K562 (cell line): ENCODE data around the gene DNM1. TPM values are rescaled to one million over a fixed set of nuclear protein-coding genes. Genes with fewer than 3 reads are reported as not detected.

Source experiments
- EZH2 ChIP-seq: IDR thresholded peaks from 2 replicates; pipeline ENCODE4 v1.6.1; 2012; ENCODE audit warnings: low read depth, mild to moderate bottlenecking, inconsistent platforms, low read length, borderline replicate concordance
- GATAD2A ChIP-seq: fragments of 450-650 bp; IDR thresholded peaks from 2 replicates; pipeline ENCODE4 v1.6.1; 2017
- HDAC6 ChIP-seq: IDR thresholded peaks from 2 replicates; pipeline ENCODE4 v1.6.1; 2012; ENCODE audit warnings: low read depth, mild to moderate bottlenecking, control low read depth, inconsistent platforms, low read length, moderate library complexity
- NEUROD1 ChIP-seq: fragments of 150-350 bp; IDR thresholded peaks from 2 replicates; pipeline ENCODE4 v1.6.1; 2014; ENCODE audit warnings: borderline replicate concordance, low read length, low read depth; ENCODE audit not compliant: partially characterized antibody
- NR3C1 ChIP-seq: sonication (generic); formaldehyde crosslinking; IDR thresholded peaks from 2 replicates; pipeline ENCODE4 v1.8.1; 2022; ENCODE audit warnings: missing genetic modification reagents
- RBM22 ChIP-seq: fragments of 200-400 bp; formaldehyde crosslinking; IDR thresholded peaks from 2 replicates; pipeline ENCODE4 v1.6.1; 2018; ENCODE audit warnings: low read length, low read depth; ENCODE audit not compliant: poor library complexity, severe bottlenecking
- SIX5 ChIP-seq, 2 experiments: IDR thresholded peaks; 2 replicates each; pipeline ENCODE4 v1.6.1; 2011; ENCODE audit warnings: low read length in 2 of 2, borderline replicate concordance in 1 of 2, low read depth in 1 of 2, mild to moderate bottlenecking in 1 of 2, moderate library complexity in 1 of 2; ENCODE audit not compliant: insufficient read depth in 1 of 2
- TAF1 ChIP-seq: IDR thresholded peaks from 2 replicates; pipeline ENCODE4 v1.6.1; 2011; ENCODE audit warnings: mild to moderate bottlenecking, low read length, moderate library complexity; ENCODE audit not compliant: insufficient read depth, control insufficient read depth, severe bottlenecking; ENCODE audit errors: extremely low read depth
- TEAD2 ChIP-seq: fragments of 450-650 bp; IDR thresholded peaks from 2 replicates; pipeline ENCODE4 v1.6.1; 2016; ENCODE audit warnings: missing genetic modification characterization, control low read depth, missing compliant biosample characterization
- UBTF ChIP-seq, 2 experiments: IDR thresholded peaks; 2 replicates each; pipeline ENCODE4 v1.6.1; 2012; ENCODE audit warnings: improper control_type of control experiment in 2 of 2, low read depth in 2 of 2, low read length in 2 of 2, borderline replicate concordance in 1 of 2
- ZNF224 ChIP-seq: sonication (generic); formaldehyde crosslinking; IDR thresholded peaks from 2 replicates; pipeline ENCODE4 v1.8.0; 2022; ENCODE audit warnings: mild to moderate bottlenecking, missing genetic modification reagents
- polyA plus RNA-seq, 8 experiments: library from polyadenylated mRNA; depleted of rRNA in 4 of 8; stranded (reverse) in 5 of 8; unstranded in 3 of 8; fragments of >200 nt; fragmentation: Nextera tagmentation in 2 of 8; fragmentation: Illumina TruSeq in 1 of 8; extraction: Ambion mirVana in 2 of 8; extraction: Trizol in 1 of 8; gene quantifications; 2 replicates each; pipeline versions ENCODE4 v1.2.1 to v1.2.3, GENCODE V29; 2011 to 2014; ENCODE audit warnings: inconsistent platforms in 1 of 8, missing spikeins in 1 of 8
- total RNA-seq, 7 experiments: library from RNA; depleted of rRNA in 6 of 7; stranded (reverse); fragments of >200 nt in 6 of 7; fragmentation: Illumina TruSeq in 2 of 7; extraction: Trizol in 2 of 7; gene quantifications; 2 replicates each; pipeline versions ENCODE4 v1.2.1 to v1.2.3, GENCODE V29; 2011 to 2021; ENCODE audit warnings: low replicate concordance in 1 of 7
- TF ChIP-seq, protein P1 (sequence below): sonication (generic); formaldehyde crosslinking; IDR thresholded peaks from 2 replicates; pipeline ENCODE4 v1.8.0; 2023; ENCODE audit warnings: missing genetic modification reagents, mild to moderate bottlenecking, borderline replicate concordance
- TF ChIP-seq, protein P2 (sequence below): sonication (generic); formaldehyde crosslinking; IDR thresholded peaks from 2 replicates; pipeline ENCODE4 v1.8.0; 2022; ENCODE audit warnings: mild to moderate bottlenecking, missing genetic modification reagents

Gene DNM1
- total and polyA plus RNA-seq, 9 of the 15 experiments (the other 6 are each of a cell fraction or from before 2014, with no cell fraction given), result 0.39 to 23.1 (median 9.1) TPM

GRCh38 chr9:128191406-128192046 lies 11.7 kb upstream of the DNM1 start, which contains the start of gene CIZ1 (continued):
- TF ChIP-seq TEAD2 (tag) (no peak), EZH2 (no peak), HDAC6 (no peak), GATAD2A (no peak), ZNF224 (CRISPR knock-in tag) (no peak), NR3C1 (CRISPR knock-in tag) (no peak), RBM22 (peak; percentile 94), SIX5 (IDR thresholded peaks at IDR 0.05; ENCODE audit: borderline replicate concordance in 1 of 2, insufficient read depth in 1 of 2, low read depth in 1 of 2, low read length in 2 of 2) (peak; percentile 28 to 34; a peak in 2 of 4 replicates), UBTF (IDR thresholded peaks at IDR 0.05; ENCODE audit: borderline replicate concordance in 1 of 2, low read depth in 2 of 2, low read length in 2 of 2) (peak; percentile 99 to 100), NEUROD1 (peak; percentile 50), TAF1 (peak; percentile 99)
- TF ChIP-seq, protein P1, sequence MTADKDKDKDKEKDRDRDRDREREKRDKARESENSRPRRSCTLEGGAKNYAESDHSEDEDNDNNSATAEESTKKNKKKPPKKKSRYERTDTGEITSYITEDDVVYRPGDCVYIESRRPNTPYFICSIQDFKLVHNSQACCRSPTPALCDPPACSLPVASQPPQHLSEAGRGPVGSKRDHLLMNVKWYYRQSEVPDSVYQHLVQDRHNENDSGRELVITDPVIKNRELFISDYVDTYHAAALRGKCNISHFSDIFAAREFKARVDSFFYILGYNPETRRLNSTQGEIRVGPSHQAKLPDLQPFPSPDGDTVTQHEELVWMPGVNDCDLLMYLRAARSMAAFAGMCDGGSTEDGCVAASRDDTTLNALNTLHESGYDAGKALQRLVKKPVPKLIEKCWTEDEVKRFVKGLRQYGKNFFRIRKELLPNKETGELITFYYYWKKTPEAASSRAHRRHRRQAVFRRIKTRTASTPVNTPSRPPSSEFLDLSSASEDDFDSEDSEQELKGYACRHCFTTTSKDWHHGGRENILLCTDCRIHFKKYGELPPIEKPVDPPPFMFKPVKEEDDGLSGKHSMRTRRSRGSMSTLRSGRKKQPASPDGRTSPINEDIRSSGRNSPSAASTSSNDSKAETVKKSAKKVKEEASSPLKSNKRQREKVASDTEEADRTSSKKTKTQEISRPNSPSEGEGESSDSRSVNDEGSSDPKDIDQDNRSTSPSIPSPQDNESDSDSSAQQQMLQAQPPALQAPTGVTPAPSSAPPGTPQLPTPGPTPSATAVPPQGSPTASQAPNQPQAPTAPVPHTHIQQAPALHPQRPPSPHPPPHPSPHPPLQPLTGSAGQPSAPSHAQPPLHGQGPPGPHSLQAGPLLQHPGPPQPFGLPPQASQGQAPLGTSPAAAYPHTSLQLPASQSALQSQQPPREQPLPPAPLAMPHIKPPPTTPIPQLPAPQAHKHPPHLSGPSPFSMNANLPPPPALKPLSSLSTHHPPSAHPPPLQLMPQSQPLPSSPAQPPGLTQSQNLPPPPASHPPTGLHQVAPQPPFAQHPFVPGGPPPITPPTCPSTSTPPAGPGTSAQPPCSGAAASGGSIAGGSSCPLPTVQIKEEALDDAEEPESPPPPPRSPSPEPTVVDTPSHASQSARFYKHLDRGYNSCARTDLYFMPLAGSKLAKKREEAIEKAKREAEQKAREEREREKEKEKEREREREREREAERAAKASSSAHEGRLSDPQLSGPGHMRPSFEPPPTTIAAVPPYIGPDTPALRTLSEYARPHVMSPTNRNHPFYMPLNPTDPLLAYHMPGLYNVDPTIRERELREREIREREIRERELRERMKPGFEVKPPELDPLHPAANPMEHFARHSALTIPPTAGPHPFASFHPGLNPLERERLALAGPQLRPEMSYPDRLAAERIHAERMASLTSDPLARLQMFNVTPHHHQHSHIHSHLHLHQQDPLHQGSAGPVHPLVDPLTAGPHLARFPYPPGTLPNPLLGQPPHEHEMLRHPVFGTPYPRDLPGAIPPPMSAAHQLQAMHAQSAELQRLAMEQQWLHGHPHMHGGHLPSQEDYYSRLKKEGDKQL, result no peak
- TF ChIP-seq, protein P2, sequence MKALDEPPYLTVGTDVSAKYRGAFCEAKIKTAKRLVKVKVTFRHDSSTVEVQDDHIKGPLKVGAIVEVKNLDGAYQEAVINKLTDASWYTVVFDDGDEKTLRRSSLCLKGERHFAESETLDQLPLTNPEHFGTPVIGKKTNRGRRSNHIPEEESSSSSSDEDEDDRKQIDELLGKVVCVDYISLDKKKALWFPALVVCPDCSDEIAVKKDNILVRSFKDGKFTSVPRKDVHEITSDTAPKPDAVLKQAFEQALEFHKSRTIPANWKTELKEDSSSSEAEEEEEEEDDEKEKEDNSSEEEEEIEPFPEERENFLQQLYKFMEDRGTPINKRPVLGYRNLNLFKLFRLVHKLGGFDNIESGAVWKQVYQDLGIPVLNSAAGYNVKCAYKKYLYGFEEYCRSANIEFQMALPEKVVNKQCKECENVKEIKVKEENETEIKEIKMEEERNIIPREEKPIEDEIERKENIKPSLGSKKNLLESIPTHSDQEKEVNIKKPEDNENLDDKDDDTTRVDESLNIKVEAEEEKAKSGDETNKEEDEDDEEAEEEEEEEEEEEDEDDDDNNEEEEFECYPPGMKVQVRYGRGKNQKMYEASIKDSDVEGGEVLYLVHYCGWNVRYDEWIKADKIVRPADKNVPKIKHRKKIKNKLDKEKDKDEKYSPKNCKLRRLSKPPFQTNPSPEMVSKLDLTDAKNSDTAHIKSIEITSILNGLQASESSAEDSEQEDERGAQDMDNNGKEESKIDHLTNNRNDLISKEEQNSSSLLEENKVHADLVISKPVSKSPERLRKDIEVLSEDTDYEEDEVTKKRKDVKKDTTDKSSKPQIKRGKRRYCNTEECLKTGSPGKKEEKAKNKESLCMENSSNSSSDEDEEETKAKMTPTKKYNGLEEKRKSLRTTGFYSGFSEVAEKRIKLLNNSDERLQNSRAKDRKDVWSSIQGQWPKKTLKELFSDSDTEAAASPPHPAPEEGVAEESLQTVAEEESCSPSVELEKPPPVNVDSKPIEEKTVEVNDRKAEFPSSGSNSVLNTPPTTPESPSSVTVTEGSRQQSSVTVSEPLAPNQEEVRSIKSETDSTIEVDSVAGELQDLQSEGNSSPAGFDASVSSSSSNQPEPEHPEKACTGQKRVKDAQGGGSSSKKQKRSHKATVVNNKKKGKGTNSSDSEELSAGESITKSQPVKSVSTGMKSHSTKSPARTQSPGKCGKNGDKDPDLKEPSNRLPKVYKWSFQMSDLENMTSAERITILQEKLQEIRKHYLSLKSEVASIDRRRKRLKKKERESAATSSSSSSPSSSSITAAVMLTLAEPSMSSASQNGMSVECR (CRISPR knock-in tag), result no peak
